NT2/D1 (cell line): Measurements from ENCODE around the gene HK1.

Experiments
- SUZ12 ChIP-seq: IDR thresholded peaks from 2 replicates; pipeline ENCODE4 v1.6.1; 2011; ENCODE audit not compliant: insufficient read length, insufficient read depth; ENCODE audit errors: extremely low read depth
- YY1 ChIP-seq: IDR thresholded peaks from 2 replicates; pipeline ENCODE4 v1.6.1; 2011; ENCODE audit not compliant: insufficient read length, insufficient read depth

- TF ChIP-seq YY1 (no peak), SUZ12 (no peak)
These were observed 42.2 kb downstream of the HK1 start for GRCh38 chr10:69320521-69320920.
